NCI-H345 treated with DMSO at 0.1 percent for 48 hours (cell line): Measurements from ENCODE around the gene SPEF2.
"Not testable (repeated sequence)": the region's sequence is repeated elsewhere in the genome, so short reads cannot be mapped to it uniquely, and the experiment has no call there.

Source experiments
- DNase-seq: peaks from one replicate; lab custom pipeline; 2025; ENCODE audit not compliant: unreplicated experiment; lab: John Stamatoyannopoulos, UW

Gene SPEF2

DNA sequence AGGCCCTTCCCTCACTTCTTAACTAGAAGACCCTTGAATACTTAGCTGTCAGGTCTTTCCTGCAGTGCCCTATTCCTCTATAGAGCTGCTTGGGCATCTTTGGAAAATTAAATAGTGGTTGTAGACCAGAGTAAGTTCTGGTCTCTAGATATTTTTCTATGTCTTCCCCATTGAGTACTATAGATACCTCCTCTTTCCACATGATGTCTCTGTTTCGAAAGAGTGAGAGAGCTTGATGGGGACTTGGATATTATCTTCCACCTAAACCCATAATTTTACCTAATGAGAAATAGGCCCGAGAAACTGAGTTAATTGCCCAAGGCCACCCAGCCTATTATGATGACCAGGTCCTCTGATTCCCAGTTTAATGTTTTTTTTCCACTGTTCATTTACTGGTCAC is 40.2 kb downstream of the SPEF2 start:
- no peak for DNase-seq

DNA sequence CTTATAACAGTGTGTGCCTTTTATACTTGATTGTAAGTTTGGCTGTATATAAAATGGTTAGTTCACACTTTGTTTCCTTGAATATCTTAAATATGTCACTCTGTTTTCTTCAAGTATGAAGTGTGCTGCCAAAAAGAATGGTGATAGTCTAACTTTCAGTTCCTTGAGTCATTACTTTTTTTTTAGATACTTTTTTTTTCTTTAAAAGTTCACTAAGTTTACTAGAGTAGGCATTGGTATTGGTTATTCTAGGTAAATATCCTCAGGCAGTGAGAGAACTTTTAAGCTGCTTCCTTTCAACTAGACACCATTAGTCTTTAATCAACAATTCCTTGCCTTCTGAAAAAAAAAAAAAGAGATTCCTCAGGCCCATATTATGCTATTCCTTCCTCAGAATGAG is 41.9 kb downstream of the SPEF2 start:
- DNase-seq, result no peak

DNA sequence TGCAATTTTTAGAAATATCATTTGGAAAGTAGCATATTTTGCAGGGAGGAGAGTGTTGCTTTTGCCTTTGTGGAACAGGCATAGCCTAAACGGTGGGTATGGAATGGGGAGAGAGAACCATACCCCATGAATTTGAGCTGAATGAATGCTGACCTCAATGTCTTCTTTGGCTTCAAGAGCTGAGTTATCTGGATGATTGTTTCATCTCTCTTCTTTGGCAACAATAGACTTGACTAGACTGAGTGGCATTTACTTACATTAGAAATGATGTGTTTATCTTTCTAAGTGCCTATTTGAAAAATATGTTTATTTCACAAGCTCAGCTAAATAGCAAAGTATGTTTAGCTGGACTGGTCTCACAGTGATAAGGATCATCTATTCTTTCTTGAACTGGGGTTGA is 42.8 kb downstream of the SPEF2 start:
- DNase-seq, result no peak

DNA sequence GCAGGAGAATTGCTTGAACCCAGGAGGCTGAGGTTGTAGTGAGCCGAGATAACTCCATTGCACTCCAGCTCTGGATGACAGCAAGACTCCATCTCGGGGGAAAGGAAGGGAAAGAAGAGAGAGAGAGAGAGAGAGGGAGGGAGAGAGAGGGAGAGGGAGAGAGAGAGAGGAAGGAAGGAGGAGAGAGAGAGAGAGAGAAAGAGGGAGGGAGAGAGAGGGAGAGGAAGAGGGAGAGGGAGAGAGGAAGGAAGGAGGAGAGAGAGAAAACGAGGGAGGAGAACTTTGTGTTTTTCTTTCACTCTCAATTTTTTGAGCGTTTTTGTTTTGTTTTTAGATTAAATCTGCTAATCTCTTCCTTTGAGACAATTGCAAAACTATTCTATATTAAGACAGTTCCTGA is 46.9 kb downstream of the SPEF2 start:
- no peak for DNase-seq

DNA sequence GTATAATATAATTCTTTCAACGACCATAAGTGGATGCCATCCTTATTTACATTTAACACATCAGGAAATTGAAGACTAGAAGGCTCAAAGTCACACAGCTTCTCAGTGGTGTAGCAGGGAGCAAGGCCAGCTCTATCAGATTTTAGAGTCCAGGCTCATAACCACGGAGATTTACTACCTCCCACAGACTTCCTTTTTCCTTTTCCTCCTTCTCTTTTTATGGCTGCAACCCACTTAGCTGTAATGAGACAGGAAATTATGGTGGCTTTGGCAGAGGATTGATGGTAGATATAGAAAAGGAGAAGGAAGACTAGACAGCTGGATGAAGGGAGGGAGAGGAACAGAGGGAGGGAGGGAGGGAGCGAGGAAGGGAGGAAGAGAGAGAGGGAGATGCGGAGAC is 47.4 kb downstream of the SPEF2 start:
- no peak for DNase-seq

DNA sequence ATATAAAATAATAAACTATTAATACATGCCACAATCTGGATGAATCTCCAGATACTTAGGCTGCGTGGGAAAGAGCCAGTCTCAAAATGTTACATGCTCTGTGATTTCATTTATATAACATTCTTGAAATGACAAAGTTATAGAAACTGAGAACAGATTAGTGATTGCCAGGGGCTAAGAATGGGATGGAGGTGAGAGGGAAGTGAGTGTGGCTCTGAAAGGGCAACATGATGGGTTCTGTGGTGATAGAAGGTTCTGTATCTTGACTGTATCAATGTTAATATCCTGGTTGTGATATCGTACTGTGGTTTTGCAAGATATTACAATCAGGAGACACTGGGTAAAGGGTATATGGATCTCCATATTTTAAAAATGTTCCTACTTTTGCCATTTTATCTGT is 50.7 kb downstream of the SPEF2 start:
- no peak for DNase-seq

DNA sequence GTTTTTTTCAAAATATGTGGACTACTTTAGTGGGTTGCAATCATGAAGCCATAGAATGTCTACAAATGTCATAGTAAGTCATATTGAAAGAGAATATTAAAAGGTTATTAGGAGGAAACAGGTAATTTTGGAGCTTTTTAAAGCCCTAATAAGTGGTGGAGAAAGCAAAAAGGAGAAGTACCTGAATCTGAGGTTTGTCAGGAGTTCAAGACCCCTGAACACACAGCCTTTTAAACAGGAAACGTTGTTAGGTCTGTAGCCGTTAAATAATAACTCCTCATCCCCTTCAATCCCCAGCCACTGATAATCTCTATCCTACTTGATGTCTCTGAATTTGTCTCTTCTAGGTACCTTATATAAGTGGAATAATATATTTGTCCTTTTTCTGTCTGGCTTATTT is 51.1 kb downstream of the SPEF2 start:
- no peak for DNase-seq

DNA sequence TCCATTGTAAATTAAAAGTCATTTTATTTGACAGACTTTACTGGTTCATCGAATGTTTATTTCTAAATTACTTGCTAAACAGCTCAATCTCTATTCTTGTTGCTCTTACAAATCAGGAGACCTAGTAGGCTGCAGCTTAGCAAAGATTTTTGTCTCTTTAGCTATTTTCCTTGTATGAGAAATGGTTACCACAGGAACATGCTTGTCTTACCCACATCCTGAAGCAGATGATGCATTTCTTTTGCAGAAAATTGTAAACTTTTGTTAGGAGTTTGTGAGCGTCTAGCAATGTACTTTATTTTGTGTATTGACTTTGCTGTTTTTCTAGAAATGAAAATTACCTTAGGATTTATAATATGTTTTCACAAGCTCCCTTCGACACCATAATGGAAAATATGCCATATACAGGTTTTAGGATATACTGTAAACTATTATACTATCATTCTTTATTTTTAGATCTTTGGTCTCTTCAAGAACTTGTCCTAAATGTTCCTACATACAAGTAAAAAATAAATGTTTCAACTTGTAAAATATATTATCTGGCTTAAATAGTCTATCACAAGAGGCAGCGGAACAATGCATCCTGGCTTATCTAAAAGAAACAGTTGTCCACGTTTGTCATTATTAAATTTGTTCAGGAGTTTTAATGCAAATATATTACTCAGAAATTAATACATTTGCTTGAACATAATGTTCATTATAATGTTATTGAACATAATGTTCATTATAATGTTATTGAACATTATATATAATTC is 54.1 kb downstream of the SPEF2 start:
- no peak for DNase-seq

DNA sequence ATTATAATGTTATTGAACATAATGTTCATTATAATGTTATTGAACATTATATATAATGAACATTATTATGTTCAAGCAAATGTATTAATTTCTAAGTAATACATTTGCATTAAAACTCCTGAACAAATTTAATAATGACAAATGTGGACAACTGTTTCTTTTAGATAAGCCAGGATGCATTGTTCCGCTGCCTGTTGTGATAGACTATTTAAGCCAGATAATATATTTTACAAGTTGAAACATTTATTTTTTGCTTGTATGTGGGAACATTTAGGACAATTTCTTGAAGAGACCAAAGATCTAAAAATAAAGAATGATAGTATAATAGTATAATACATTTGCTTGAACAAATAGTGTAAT is 54.6 kb downstream of the SPEF2 start:
- DNase-seq, result not testable (repeated sequence)

DNA sequence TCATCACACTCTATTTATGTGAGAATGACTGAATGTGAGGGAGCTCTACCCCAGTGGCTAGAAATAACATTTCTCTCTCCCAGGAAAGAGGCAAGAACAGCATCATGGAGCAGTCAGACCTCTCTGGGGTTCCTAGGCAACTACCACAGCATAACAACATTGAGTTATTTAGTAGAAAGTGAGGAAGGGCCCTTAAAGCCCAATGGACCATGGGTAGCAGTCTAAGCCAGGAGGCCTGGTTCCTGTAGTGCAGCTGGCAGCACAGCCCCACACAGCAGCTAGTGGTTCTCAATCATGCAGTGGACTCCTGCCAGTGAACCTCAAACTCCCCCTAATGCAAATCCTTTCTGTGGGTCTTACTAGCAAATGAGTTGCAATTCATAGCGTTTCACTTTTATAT is 55.3 kb downstream of the SPEF2 start:
- no peak for DNase-seq

DNA sequence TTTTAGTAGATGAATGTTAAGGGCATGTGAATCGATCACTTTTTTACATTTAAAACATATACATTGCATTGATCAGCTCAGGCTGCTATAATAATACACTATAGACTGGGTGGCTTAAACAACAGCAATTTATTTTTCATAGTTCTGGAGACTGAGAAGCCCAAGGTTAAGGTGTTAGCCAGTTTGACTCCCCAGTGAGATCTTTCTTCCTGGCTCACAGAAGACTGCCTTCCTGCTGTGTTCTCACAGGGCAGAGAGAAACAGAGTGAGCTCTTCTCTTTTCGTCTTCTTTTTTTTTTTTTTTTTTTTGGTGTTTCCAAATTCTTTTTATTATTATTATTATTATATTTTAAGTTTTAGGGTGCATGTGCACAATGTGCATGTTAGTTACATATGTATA is 56.4 kb downstream of the SPEF2 start:
- no peak for DNase-seq

DNA sequence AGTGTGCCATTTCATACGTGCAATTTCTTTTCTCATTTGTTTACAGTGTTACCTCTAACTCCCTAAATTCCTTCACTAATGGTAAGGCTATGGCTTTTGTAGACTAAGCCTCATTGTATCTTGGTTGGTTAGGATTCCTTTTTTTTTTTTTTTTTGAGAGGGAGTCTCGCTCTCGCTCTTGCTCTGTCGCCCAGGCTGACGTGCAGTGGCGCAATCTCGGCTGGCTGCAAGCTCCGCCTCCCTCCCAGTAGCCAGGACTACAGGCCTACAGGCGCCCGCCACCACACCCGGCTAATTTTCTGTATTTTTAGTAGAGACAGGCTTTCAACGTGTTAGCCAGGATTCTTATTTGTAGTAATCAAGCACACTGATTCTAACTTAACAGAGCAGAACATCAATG is 57.7 kb downstream of the SPEF2 start:
- no peak for DNase-seq

DNA sequence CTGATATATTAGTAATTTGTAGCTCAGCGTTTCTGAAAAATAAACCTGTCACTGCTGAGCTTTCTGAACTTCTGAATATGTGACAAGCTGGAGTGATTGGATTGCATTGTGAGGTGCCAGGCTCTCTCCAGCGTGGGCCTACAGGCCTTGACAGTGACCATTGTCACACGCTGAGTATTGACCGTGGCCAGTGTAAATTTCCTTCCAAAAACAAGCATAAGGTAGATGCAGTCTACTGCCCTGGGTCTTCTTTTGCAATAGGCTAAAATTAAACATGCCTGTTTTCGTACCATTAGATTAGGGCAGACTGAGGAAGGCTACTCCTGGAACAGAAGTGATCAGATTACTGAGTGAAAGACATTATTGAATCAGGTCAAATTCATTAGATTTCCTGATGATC is 60.2 kb downstream of the SPEF2 start:
- no peak for DNase-seq

DNA sequence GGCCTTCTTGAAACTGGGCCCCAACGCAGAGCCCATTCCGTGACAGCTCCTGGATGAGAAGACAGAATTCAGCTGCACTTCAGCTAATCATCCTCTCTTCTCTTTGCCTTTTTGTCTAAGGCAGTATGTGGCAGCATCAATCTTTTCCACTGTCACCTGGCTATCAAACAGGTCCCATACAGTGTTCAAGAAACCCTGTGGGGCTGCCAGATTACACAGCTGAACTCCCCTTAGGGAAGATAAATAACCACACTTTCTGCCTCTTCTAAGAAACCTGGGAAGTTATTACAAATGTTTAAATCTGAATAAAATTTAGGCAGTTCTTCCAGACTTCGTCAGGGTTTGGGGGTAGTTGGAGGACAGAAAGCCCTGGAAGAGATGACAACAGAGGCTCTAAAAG is 61.0 kb downstream of the SPEF2 start:
- DNase-seq, result no peak

DNA sequence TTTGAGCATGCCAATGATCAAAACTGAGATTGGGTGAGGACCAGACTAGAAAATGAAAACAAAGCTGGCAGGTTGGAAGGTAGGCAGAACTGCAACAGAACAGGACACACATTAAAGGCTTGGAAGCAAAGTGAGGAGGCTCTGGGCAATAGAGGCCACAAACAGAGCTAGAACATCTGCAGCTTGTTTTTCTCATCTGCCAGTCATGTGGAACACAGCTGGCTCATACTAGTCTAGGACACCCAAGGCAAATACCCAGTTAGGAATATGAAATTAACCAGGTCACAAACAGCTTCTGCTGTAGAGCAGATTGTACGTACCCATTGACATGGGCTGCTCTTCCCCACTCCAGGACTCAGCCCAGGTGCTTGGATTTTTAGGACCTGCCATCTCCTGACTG is 61.7 kb downstream of the SPEF2 start:
- no peak for DNase-seq

DNA sequence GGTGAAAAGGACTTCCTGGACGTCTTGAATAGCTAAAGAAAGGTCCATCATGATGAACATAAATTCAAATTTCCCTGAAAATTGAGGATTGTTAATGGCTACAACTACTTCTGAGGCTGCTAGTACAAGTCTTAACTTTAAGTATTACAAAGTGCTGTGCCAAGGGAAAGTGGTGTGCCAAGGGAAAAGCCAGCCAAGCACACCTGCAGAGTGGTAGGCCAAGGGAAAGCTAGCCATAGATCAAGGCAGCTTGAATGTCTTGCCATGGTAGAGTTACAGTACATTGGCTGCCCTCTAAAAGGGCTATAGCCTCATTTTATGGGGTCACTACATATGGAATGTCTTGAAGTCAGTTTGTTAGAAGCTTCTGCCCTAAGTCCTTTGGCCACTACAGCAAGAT is 64.2 kb downstream of the SPEF2 start:
- no peak for DNase-seq

DNA sequence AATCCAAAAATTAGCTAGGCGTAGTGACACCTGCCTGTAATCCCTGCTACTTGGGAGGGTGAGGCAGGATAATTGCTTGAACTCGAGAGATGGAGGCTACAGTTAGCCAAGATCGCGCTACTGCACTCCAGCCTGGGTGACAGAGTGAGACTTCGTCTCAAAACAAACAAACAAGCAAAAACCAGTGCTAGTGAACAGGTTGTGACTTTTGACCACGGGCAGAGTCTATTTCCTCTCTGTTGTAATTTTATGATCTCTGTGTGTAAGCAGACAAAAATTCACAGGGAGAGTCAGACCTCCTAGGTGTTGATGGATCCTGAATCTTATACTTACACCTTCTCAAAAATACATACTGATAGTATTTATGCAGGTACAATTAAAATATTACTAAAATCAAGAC is 65.8 kb downstream of the SPEF2 start:
- no peak for DNase-seq

DNA sequence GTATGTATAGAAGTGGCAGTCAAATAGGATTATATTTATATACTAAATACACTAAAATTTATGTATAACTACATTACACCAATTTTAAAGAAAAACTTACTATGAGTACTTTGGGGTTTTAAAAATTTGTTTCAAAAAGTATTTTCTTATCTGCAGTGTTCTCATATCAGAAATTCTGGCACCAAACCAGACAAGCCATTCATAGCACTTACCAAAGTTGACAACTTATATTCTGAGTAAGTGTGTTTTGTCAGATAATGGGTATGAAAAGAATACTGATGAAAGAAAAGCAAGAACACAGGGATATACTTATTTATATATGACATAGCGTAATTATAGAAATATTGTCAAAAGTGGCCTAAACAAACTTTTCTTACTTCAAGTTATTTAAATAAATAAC is 67.5 kb downstream of the SPEF2 start:
- DNase-seq, result no peak

DNA sequence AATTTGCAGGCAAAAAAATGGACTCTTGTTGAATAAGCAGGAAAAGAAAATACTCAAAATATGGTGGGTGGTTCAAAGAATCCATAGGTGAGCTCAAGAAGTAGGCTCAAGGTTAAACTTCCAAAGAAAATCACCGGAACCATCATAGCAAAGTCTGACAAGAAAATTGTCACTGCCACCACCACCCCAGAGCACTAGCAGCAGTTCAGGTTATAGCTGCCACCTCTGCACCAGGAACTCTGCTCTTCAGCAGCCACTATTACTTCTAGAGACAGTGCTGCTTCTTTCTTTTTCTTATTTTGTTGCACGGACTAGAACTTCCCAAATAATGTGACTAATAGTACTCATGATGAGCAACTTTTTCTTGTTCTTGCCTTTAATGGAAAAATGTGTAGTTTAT is 70.3 kb downstream of the SPEF2 start:
- no peak for DNase-seq

DNA sequence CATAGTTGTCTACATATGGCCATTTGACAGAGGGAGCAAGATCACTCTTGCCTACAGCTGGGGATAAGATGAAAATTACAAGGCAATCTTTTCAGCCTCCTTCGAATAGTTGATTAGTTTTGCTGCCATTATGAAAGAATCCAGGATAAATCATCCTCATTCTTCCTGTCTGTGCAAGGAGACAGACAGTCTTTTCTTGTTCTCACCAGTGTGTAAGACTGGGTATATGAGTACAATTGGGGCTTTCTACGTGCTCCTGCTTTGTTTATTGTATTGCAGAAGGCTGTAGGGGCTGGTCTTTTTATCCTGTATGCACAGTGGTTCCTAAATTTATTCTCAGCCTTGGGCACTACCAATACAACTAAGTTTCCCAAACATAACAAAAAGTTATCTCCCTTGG is 76.8 kb downstream of the SPEF2 start:
- no peak for DNase-seq

DNA sequence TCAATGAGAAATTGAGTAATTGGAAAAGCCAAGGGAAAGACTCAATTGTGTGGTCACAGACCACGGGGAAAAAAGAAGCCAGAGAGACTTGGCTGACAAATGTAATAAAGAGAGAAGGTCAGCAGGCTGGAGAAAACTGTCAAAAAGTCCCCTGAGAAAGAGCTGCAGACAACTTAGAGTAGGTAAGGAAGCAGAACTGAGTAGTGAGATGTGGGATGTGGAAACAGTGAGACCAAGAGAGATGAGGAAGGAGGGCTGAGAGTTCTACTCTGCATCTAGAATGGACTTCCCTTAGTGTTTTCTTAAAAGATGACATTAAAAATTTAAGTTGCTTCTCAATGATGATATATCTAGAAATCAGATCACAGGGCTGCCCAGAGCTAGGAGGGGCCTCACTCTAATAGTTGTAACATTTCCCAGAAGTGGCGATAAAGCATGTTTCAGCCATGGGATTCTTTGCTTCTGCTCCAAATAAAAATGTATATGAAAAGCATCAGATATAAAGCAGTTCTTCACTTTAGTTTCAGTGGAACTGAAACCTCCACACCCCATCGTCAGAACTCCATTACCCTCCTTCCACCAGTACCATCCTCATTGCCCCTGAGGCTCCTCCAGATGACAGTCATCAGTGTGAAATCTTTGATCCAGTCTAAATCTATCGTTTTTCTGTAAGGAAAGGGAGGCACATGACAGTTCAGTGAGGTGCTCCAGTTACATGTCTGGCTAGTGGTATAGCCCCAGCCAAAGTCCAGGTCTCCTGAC is 80.6 kb downstream of the SPEF2 start:
- DNase-seq, result no peak

DNA sequence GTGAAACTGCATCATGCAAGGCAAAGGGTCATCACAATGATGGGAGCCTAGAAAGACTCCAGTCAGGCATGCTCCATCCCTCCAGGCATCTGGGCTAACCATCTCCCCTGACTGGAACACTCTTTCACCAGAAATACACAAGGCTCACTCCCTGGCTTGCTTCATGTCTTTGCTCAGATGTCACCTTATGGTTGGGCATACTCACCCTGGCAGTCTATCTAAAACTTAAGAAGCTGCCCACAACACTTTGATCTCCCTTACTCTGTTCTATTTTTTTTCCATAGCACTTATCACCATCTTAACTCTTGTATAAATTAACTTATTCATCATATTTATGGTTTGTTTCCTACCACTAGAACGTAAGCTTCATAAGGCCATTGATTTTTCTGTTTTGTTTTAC is 90.0 kb downstream of the SPEF2 start:
- no peak for DNase-seq

DNA sequence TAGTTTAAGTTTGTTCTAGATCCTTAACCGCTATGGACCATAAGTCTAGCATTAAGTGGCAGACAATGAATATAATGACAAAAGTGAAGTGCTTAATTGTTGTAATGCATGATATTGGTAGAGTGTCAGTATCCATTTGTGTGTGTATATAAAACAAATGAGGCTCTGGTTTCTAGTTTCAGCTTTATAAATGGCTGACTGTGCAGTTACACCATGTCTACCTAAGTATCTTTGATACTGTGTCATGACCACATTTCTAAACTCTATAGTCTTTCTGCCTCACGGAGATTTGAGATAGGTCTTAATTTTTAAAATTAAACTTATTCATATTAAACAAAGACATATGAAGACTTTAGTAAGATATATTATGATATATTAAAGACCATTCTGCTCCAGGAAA is 92.0 kb downstream of the SPEF2 start:
- DNase-seq, result no peak
